Midbrain (tissue), 1 donor: ENCODE results near the gene TEAD3.

ENCODE experiments used
- DNase-seq: peaks from one replicate; lab custom pipeline; 2025; lab: John Stamatoyannopoulos, UW

Gene TEAD3

DNA sequence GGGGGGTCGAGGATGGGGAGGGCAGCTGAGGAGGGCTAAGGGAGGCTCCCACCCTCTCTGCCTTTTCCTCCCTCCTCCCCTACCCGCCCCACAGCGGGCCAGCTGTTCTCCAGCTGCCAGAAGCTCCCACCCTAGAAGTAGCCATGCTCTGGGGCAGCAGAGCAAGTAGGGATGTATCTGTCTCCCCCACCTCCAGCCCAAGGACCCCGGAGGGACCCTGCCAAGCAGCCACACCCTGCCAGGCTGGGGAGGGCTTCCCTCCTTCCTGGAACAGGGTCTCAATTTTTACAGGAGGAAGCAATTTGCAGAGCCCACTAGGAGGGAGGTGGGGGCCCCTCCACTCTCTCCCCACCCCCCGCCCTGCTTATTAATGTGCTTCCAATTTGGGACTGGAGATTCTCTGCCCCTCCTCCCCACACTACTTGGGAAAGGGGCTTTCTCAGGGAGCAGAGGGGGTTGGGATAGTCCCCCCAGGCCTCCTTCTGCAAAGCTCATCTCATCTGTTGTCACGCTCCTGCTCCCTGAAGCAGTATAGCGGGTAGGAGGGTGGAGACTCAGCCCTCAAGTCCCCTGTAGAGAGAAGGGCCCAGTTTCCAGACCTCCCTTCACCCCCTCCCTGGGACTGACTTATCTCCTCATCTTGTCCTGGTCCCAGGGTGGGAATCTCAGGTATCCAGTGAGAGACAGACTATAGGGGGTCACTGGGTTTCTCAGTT lies 4.5 kb downstream of the TEAD3 start:
- no peak for DNase-seq

- DNase-seq = no peak
Observed at GRCh38 chr6:35491558-35492257, 5.2 kb downstream of the TEAD3 start.

GRCh38 chr6:35490821-35491557 lies 5.9 kb downstream of the TEAD3 start:
- no peak for DNase-seq

GRCh38 chr6:35489995-35490791 lies 6.7 kb downstream of the TEAD3 start:
- DNase-seq = no peak

GRCh38 chr6:35489066-35489465 lies 7.8 kb downstream of the TEAD3 start:
- DNase-seq = no peak

- DNase-seq = no peak
Observed at GRCh38 chr6:35488517-35488862, 8.4 kb downstream of the TEAD3 start.

DNA sequence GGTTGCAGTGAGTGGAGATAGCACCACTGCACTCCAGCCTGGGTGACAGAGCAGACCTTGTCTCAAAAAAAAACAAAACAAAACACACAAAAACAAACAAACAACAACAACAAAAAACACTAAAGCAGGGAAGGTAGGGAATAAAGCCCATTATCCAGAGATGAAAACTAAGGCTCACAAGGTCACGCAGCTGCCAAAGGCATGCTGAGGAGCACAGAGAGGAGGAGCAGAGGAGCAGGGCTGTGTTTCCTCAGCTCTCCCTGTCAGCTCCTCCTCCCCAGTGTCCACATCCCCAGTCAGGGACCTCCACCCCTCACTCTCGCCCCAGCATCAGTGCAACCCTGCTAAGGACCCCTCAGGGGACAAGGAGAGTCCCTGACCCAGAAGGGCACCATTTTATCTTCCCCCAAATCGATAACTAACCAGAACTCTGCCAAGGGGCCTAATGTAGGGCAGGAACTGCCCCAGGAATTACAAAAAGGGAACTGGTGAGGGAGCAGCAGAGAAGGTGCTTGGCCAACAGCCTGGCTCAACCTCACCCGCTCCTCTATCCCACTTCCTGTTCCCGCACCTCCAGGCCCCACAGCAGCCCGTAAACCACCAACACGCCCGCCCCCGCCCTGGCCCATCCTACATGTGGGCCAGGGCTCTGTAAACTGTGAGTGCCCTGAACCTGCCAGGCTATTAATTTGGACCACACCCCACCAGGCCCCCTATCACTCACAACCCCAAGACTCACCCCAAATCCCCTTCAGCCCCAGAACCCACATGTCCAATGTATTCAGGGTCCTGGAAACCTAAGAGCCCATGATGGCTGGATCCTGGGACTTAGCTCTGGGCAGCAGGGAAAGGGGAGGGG lies 9.0 kb downstream of the TEAD3 start:
- no peak for DNase-seq

GRCh38 chr6:35486005-35486925 lies 10.6 kb downstream of the TEAD3 start:
- DNase-seq = no peak

- no peak for DNase-seq
Observed at GRCh38 chr6:35485402-35485877, 11.4 kb downstream of the TEAD3 start.

- DNase-seq = no peak
Observed at GRCh38 chr6:35484921-35485392, 11.9 kb downstream of the TEAD3 start.

- DNase-seq = no peak
Observed at GRCh38 chr6:35483893-35484645, 12.8 kb downstream of the TEAD3 start.

GRCh38 chr6:35483490-35483889 lies 13.4 kb downstream of the TEAD3 start:
- DNase-seq = no peak

DNA sequence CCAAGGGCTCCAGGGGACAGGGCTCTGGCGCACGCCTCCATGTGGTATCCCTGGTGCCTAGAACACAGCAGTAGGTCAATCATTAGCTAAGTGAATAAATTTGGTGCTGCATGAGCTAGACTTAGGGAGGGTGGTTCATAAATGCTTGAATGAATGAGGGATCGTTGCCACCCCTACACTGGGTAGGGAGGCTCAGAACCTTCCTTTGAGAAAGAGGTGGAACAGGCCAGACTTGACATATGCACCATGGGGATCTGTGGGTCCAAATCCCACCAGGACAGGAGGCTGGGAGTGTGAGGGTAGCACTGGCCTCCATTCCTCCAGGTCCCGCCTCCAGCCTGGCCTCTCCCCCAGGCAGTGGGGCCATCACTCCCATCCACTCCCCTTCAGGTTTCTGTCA lies 13.8 kb downstream of the TEAD3 start:
- no peak for DNase-seq

- no peak for DNase-seq
Observed at GRCh38 chr6:35481226-35481625, 15.7 kb downstream of the TEAD3 start.

- no peak for DNase-seq
Observed at GRCh38 chr6:35480176-35480575, 16.7 kb downstream of the TEAD3 start.

DNA sequence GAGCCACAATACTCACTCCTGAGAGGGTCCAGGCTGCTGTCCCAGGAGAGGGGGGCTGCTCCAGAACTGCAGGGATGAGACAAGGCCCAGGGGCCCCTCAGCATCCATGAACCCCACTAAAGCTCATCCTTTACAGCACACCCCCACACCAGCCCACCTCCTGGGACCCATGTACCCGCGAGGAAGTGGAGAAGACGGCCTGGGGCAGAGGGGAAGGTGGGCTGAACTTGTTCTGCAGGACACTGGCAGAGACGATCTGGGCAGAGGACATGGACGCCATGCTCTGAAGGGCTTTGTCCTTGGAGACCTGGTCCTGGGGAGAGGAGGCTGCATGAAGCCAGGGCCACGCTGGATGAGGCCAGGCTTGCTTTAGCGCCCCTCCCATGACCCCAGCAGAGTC lies 18.6 kb downstream of the TEAD3 start:
- no peak for DNase-seq

GRCh38 chr6:35477551-35478179 lies 19.2 kb downstream of the TEAD3 start:
- DNase-seq = no peak

DNA sequence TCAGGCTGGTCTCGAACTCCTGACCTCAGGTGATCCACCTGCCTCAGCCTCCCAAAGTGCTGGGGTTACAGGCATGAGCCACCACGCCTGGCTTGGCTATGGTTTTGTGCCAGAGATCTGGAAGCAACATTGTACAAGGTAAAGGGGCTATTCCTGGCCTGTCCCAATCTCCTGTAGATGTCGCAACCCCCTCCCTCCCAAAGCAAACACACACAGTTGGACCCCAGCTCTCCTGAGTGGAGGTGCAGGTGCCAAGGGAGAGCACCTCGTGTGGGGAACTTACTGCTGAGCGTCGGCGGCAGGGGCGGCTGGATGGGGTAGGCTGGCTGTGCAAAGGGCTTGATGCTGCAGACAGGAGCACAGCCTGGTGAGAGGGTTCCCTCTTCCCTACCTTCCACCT lies 19.9 kb downstream of the TEAD3 start:
- DNase-seq = no peak

GRCh38 chr6:35476004-35476403 lies 20.9 kb downstream of the TEAD3 start:
- no peak for DNase-seq
